Right renal cortex interstitium (tissue), 3 donors: ENCODE measurements around the gene FCSK. TPM values are rescaled to one million over a fixed set of nuclear protein-coding genes. Genes with fewer than 3 reads are reported as not detected.

Source experiments
- DNase-seq, 3 donors: peaks; one replicate each; pipeline ENCODE4 v3.0.0-alpha.2; 2013; ENCODE audit warnings: low read depth in 3 of 3, low spot score in 2 of 3
- polyA plus RNA-seq, 3 donors: library from polyadenylated mRNA; unstranded; fragments of 120-200 nt; gene quantifications; one replicate each; pipeline ENCODE4 v1.2.1, GENCODE V29; 2013; ENCODE audit not compliant: insufficient read length in 3 of 3

Gene FCSK
- polyA plus RNA-seq, 3 donors = 11.6 to 13.8 (median 12.8) TPM

DNA sequence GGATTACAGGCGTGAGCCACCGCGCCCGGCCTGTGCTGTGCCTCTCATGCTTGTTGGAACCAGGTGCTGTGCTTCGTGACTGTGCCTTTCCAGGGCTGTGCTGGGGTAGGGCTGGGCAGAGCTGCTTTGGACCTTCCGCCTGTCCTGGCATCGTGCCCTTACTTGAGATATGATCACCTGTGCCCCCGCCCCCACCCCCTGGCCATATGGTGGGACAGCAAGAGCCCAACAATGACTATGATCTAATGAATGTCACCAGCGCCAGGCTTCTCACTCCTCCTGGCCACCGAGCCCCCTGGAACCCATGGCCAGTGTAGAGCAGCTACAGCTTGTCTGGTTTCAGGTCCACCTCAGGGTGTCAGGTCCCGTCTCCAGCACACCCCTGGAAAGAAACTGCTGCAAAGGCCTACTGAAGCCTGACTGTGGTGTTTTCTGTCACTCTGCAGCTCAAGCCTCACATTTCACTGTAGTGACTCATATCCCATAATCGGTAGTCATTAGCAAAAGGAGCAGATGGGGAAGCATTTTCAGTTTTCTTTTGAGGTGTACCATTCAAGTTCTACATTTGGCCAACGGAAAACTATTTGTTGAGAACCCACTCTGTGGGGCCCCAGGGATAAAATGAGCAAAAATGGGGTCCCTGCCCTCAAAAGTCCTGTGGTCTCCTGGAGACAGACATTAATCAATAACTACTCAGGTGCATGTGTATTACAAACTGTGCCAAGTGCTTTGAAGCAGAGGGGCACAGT is 22.1 kb downstream of the FCSK start:
- no peak for DNase-seq

GRCh38 chr16:70478169-70478568 is 23.8 kb downstream of the FCSK start:
- DNase-seq = no peak

DNA sequence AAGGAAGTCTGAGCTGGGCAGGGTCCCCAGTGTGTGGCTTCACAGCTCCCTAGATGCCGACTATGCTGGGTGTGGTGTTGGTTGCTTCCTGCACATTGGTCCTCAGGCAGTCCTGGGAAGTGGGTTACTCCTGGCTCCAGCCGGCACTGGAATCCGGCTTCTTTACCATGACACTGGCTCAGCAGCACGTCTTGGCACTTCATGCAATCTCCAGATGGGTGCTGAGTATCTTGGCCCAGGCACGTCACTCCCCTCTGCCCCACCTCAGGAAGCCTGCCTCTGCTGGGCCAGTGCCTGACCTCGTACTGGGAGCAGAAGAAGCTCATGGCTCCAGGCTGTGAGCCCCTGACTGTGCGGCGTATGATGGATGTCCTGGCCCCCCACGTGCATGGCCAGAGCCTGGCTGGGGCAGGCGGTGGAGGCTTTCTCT is 24.5 kb downstream of the FCSK start:
- no peak for DNase-seq

GRCh38 chr16:70480127-70481105 is 26.0 kb downstream of the FCSK start:
- no peak for DNase-seq

DNA sequence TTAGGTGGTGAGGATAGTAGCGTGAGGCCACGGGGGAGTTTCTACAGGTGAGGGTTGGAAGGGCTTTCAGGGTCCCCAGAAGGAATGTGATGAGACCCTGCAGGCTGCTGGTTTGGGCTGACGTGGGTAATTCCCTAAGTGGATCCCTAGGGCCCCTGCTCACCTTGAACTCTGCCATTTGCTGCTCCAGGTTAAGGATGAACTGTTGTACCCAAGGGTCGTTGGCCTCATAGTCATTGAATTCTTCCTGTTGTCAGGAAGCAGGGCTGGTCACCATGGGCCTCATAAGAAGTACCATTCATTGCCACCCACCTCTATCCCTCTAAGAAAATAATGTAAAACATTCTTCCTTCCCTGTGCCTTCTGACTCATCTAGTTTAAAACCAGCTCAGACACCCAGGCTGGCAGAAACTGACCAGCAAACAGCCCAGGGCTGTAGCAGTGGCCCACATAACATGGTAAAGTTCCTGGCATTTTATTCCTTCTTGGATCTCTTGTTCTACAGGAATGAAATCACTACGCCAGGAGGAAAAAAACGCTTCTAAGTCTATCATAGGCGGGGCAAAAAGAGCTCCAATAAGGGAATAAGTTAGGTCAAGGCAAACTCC is 27.6 kb downstream of the FCSK start:
- DNase-seq = no peak

GRCh38 chr16:70482624-70483023 is 28.2 kb downstream of the FCSK start:
- no peak for DNase-seq

DNA sequence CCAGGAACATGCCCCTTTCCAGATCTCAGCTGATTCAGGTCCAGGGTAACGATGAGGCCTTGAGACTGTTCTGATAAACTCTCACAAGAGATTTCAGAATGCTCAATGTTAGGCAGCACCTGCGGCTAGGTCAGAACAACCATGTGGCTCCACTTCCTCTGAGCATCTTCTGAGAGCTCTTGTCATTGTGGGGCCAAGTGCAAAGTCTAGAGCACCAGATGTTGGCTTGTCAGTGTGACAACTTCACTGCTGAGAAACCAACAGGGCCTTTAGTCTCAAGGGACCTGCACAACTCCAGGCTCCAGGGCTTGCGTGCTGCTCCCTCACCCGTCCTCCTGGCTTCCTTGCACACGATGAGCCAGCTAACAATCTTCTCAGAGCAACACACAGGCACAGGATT is 29.0 kb downstream of the FCSK start:
- no peak for DNase-seq

DNA sequence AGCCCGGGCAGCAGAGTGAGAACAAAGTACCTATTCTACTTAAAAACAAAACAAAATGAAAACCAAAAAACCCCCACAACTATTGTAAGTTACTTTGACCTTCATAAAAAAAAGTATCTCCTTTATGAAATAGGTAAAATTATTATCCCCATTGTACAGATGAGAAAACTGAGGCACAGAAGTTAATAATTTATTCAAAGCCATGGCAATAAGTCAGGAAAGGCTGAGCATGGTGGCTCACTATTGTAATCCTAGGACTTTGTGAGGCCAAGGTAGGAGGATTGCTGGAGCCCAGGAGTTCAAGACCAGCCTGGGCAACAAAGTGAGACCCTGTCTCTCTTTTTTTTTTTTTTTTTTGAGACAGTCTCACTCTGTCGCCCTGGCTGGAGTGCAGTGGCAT is 30.5 kb downstream of the FCSK start:
- DNase-seq = no peak

- no peak for DNase-seq
Observed at GRCh38 chr16:70490261-70490660, 35.9 kb downstream of the FCSK start.

DNA sequence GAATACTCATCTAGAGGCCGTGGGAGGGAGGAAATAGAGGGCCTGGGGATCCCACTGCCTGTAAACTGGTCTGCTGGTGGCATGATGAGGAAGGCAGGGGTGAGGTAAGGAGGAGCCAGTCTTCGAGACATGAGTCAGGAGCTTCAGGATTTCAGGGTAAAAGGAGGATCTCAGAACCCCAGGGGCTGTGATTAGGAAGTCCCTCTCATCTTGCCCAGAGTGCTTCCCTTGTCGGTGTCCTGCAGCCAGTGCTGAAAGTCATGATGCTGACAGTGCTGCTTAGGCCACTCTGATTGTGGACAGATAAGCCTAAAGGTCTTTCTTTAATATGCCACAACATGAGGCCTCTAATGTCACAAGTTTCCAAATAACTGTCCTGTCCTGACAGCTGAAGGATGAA is 39.4 kb downstream of the FCSK start:
- no peak for DNase-seq

GRCh38 chr16:70494202-70494770 is 39.9 kb downstream of the FCSK start:
- DNase-seq = no peak

DNA sequence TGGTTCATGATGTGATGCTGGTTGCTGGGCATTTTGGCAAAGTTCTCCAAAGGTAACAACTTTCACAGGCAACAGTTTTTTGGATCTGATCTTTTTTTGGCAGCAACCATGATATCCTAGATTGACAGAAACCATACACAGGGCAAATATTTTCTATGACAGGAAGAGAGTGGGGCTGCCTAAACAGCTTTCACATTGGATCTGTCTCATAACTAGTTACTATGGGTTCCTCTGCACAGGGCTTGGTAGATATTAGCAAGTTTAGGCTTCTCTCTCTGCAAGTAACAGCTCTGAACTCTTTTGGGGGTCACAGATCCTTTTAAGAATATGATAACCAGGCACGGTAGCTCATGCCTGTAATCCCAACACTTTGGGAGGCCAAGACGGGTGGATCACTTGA is 40.4 kb downstream of the FCSK start:
- no peak for DNase-seq

GRCh38 chr16:70495425-70496182 is 41.2 kb downstream of the FCSK start:
- DNase-seq = no peak

DNA sequence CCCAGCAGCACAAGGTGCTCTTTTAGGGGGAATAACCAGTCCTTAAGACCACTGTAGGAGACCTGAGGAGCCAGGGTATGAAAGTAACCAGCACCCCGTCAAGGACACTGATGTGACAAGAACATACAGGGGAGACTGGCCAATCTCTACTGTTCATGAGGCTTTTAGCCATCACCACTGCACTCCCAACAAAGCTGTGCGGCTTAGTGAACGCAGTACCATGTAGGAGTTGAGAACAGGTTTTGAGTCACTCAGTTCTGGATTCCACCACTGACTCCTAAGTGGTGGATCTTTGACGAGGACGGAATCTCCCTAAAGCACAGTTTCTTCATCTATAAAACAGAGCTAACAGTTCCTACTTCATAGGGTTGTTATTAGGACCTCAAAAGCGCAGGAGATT is 42.1 kb downstream of the FCSK start:
- DNase-seq = no peak

- DNase-seq = no peak
Observed at GRCh38 chr16:70508752-70509151, 54.4 kb downstream of the FCSK start.

DNA sequence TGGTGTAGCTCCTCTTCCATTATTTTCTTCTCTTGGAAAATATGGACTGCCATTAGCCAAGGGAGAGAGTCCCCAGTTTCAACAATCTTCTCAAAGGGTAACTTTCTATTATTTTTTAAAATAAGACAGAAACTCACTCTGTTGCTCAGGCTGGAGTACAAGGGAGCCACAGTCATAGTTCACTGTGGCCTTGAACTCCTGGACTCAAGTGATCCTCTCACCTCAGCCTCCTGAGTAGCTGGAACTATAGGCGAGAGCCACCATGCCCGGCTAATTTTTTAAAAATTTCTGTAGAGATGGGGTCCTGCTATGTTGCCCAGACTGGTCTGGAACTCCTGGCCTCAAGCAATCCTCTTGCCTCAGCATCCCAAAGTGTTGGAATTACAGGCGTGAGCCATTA is 55.8 kb downstream of the FCSK start:
- DNase-seq = no peak

- no peak for DNase-seq
Observed at GRCh38 chr16:70511833-70512232, 57.4 kb downstream of the FCSK start.

- DNase-seq = no peak
Observed at GRCh38 chr16:70512456-70512855, 58.1 kb downstream of the FCSK start.

DNA sequence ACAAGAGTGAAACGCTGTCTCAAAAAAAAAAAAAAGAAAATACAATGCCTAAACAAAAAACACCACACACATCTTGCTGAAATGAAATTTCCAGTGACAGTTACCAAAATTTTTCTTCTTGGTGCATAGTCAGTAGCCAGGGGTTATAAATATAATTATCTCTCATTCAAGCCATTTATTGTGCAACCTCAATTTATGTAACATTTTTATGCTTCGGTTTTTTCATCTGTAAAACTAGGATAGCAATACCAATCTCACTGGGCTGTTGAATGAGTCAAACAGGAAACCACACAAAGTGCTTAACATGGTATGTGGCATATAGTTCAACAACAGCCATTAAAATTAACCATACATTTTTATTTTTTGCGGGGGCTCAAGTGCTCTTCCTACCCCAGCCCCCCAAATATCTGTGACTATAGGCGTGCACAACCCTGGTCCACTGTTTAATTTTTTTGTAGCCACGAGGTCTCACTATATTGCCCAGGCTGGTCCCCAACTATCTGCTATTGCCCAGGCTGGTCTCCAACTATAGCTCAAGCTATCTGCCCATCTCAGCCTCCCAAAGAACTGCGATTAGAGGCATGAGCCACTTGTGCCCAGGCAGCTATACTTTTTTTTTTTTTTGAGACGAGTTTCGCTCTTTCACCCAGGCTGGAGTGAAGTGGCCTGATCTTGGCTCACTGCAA is 66.4 kb downstream of the FCSK start:
- DNase-seq = no peak
